Kidney (tissue), 14 donors: Measurements from ENCODE around the gene ELOVL2. TPM values are rescaled to one million over a fixed set of nuclear protein-coding genes. Genes with fewer than 3 reads are reported as not detected.

ENCODE experiments used
- DNase-seq, 5 donors: peaks; one replicate each; pipeline ENCODE4 v3.0.0-alpha.2; 2013 to 2020
- FAIRE-seq: peaks from 2 replicates; lab custom pipeline; 2012; peaks lifted over from hg19 to GRCh38; lab: Jason Lieb, UNC
- H3K27ac ChIP-seq, 2 donors: one replicate each; pipeline ENCODE4 v1.7.0; 2013; ENCODE audit warnings: low read depth in 2 of 2, low read length in 2 of 2, inconsistent platforms in 1 of 2
- H3K27me3 ChIP-seq: one replicate; pipeline ENCODE4 v1.7.1; 2013; ENCODE audit warnings: low read length, inconsistent platforms; ENCODE audit not compliant: control insufficient read depth, insufficient read depth
- H3K36me3 ChIP-seq, 3 donors: one replicate each; pipeline versions ENCODE4 v1.7.0 to v1.7.1; 2013; ENCODE audit warnings: low read length in 3 of 3, control low read depth in 1 of 3, inconsistent platforms in 1 of 3; ENCODE audit not compliant: insufficient read depth in 3 of 3, control insufficient read depth in 2 of 3
- H3K4me1 ChIP-seq, 3 donors: one replicate each; pipeline versions ENCODE4 v1.7.0 to v1.7.1; 2013; ENCODE audit warnings: low read length in 3 of 3, inconsistent platforms in 1 of 3, low read depth in 1 of 3; ENCODE audit not compliant: control insufficient read depth in 2 of 3, insufficient read depth in 2 of 3
- H3K4me3 ChIP-seq, 3 donors: one replicate each; pipeline versions ENCODE4 v1.7.0 to v1.8.1; 2013; ENCODE audit warnings: low read length in 3 of 3, control low read depth in 1 of 3, inconsistent platforms in 1 of 3
- H3K9ac ChIP-seq, 3 donors: one replicate each; pipeline versions ENCODE4 v1.7.0 to v1.7.1; 2013; ENCODE audit warnings: low read length in 3 of 3, control low read depth in 1 of 3, inconsistent platforms in 1 of 3
- H3K9me3 ChIP-seq, 3 donors: one replicate each; pipeline versions ENCODE4 v1.7.0 to v1.7.1; 2013; ENCODE audit warnings: low read length in 3 of 3, control low read depth in 1 of 3, inconsistent platforms in 1 of 3; ENCODE audit not compliant: control insufficient read depth in 2 of 3, insufficient read depth in 1 of 3
- intact Hi-C: fragments of 100-400 bp; cut with DNase I; formaldehyde crosslinking; loops from one replicate; pipeline ENCODE4 v1.11.1; 2022
- polyA plus RNA-seq: library from polyadenylated mRNA; stranded (reverse); fragments of 350-450 nt; fragmentation: Illumina TruSeq; extraction: RNeasy Lipid Tissue Mini Kit (QIAGEN cat#74804); gene quantifications from one replicate; pipeline ENCODE4 v1.2.3, GENCODE V29; 2014; ENCODE audit warnings: low read depth, low replicate concordance; ENCODE audit not compliant: insufficient read depth
- total RNA-seq: library from RNA; stranded (reverse); fragmentation: NEBNext Ultra II Directional; extraction: Animal tissue kit (Norgen Biotek cat#: 25700); gene quantifications from one replicate; pipeline ENCODE4 v1.2.1, GENCODE V29; 2021
- TF ChIP-seq, protein P1 (sequence below): IDR thresholded peaks from 3 replicates; pipeline ENCODE4 v1.5.1; 2012; ENCODE audit warnings: mild to moderate bottlenecking, moderate library complexity, borderline replicate concordance; ENCODE audit not compliant: insufficient read depth; ENCODE audit errors: extremely low read depth
- donor health status: control.
- donor health status: control.
- donor health status: control.
- donor health status: control.
- donor health status: control.
- donor health status: DM: yes; HTN: yes; CAD: no.
- donor health status: Normal renal cell carcinoma (clear cell type).

Gene ELOVL2
- total and polyA plus RNA-seq, 2 donors from 2014 or later: 0.79 TPM; not detected in 1

GRCh38 chr6:11036351-11036740, 7.8 kb downstream of the ELOVL2 start:
- no peak for FAIRE-seq
- no peaks in the 10 kb centered on the region for H3K36me3 ChIP-seq
- no peak for DNase-seq
- no peak overlapping the region for H3K27ac ChIP-seq
- no peaks in the 10 kb centered on the region for H3K27me3 ChIP-seq
- TF ChIP-seq, protein P1, sequence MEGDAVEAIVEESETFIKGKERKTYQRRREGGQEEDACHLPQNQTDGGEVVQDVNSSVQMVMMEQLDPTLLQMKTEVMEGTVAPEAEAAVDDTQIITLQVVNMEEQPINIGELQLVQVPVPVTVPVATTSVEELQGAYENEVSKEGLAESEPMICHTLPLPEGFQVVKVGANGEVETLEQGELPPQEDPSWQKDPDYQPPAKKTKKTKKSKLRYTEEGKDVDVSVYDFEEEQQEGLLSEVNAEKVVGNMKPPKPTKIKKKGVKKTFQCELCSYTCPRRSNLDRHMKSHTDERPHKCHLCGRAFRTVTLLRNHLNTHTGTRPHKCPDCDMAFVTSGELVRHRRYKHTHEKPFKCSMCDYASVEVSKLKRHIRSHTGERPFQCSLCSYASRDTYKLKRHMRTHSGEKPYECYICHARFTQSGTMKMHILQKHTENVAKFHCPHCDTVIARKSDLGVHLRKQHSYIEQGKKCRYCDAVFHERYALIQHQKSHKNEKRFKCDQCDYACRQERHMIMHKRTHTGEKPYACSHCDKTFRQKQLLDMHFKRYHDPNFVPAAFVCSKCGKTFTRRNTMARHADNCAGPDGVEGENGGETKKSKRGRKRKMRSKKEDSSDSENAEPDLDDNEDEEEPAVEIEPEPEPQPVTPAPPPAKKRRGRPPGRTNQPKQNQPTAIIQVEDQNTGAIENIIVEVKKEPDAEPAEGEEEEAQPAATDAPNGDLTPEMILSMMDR: no peak
- H3K9me3 ChIP-seq: no peaks in the 10 kb centered on the region
- H3K4me1 ChIP-seq: no peaks in the 10 kb centered on the region
- intact Hi-C loops: no loop called here
- H3K9ac ChIP-seq: no peak overlapping the region
- H3K4me3 ChIP-seq: no peak overlapping the region

- FAIRE-seq (no peak), DNase-seq (no peak)
- Histone ChIP-seq H3K4me1 (no peaks in the 10 kb centered on the region), H3K9ac (no peak overlapping the region), H3K27me3 (no peaks in the 10 kb centered on the region), H3K9me3 (no peaks in the 10 kb centered on the region), H3K36me3 (no peaks in the 10 kb centered on the region), H3K4me3 (no peak overlapping the region), H3K27ac (no peak overlapping the region)
- intact Hi-C loops: no loop called here
- TF ChIP-seq, protein P1: no peak
These were observed 8.3 kb downstream of the ELOVL2 start for GRCh38 chr6:11035616-11036350.

- Histone ChIP-seq H3K36me3 (no peaks in the 10 kb centered on the region), H3K4me3 (no peak overlapping the region), H3K27ac (no peak overlapping the region), H3K4me1 (no peaks in the 10 kb centered on the region), H3K27me3 (no peaks in the 10 kb centered on the region), H3K9me3 (no peaks in the 10 kb centered on the region), H3K9ac (no peak overlapping the region)
- DNase-seq: no peak
- intact Hi-C loops: no loop called here
- TF ChIP-seq, protein P1: no peak
- FAIRE-seq: no peak
These were observed 10.3 kb downstream of the ELOVL2 start for GRCh38 chr6:11033825-11034224.
